Breast epithelium (tissue), 3 donors: ENCODE measurements around the gene ECHS1.
"Not testable (repeated sequence)": the region's sequence is repeated elsewhere in the genome, so short reads cannot be mapped to it uniquely, and the experiment has no call there.

Source experiments
- POLR2A ChIP-seq: fragments of 450-650 bp; IDR thresholded peaks from one replicate; pipeline ENCODE4 v1.6.1; 2016; ENCODE audit warnings: antibody characterized with exemption, mild to moderate bottlenecking, moderate library complexity
- POLR2AphosphoS5 ChIP-seq, 3 donors: sonication (generic); formaldehyde crosslinking; IDR thresholded peaks; one replicate each; pipeline ENCODE4 v1.6.1; 2017; ENCODE audit warnings: antibody characterized with exemption in 3 of 3
- TF ChIP-seq, protein P1 (sequence below), 3 donors: fragments of 450-650 bp; IDR thresholded peaks; one replicate each; pipeline ENCODE4 v1.5.1; 2016 to 2017; ENCODE audit warnings: antibody characterized with exemption in 3 of 3, mild to moderate bottlenecking in 3 of 3, moderate library complexity in 3 of 3

DNA sequence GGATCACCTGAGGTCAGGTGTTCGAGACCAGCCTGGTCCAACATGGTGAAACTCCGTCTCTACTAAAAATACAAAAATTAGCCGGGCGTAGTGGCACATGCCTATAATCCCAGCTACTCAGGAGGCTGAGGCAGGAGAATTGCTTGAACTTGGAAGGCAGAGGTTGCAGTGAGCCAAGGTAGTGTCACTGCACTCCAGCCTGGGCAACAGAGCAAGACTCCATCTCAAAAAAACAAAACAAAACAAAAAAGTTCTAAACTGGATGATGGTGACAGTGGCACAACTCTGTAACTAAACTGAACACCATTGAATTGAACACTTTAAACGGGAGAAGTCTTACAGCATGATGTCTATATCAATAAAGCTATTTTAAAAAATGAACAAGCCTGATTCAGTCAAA is 3.0 kb upstream of the ECHS1 start:
- TF ChIP-seq, protein P1, sequence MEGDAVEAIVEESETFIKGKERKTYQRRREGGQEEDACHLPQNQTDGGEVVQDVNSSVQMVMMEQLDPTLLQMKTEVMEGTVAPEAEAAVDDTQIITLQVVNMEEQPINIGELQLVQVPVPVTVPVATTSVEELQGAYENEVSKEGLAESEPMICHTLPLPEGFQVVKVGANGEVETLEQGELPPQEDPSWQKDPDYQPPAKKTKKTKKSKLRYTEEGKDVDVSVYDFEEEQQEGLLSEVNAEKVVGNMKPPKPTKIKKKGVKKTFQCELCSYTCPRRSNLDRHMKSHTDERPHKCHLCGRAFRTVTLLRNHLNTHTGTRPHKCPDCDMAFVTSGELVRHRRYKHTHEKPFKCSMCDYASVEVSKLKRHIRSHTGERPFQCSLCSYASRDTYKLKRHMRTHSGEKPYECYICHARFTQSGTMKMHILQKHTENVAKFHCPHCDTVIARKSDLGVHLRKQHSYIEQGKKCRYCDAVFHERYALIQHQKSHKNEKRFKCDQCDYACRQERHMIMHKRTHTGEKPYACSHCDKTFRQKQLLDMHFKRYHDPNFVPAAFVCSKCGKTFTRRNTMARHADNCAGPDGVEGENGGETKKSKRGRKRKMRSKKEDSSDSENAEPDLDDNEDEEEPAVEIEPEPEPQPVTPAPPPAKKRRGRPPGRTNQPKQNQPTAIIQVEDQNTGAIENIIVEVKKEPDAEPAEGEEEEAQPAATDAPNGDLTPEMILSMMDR (IDR thresholded peaks at IDR 0.05) = not testable (repeated sequence)
- TF ChIP-seq POLR2A; POLR2AphosphoS5 (IDR thresholded peaks at IDR 0.05): not testable (repeated sequence)
